Measurements from ENCODE around the gene MTA1.

Gene MTA1

DNA sequence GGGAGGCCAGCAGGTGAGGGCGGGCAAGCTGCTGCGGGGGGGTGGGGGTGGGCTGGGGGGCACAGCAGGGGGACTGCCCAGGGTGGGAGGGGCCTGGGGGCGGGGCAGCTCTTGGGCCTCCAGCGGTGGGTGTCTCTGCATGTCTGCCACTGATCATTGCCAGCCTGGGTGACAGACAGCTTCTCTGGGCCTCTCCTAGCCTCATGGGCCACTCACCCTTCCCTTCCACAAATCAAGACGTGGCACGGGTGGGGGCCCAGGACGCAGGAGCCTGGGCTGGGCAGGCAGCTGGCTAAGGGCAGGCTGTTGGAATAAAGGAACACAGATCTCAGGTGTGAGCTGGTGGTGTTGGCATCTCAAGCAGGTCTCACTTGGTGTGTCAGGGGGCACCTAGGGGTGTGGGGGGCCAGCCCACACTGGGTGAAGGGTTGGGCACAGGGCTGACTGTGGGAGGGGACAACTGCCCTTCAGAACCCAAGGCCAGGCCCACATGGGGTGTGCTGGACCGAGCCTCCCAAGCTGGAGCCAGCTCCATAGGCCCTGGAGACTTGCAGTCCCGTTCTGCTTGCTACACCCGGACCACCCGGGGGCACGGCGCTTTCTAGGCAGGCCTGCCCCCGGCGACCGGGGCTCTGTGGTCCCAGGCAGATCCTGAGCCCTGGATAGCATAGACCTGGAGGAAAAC, 74.4 kb downstream of the MTA1 start:
- TF ChIP-seq POLR2AphosphoS5 (IDR thresholded peaks at IDR 0.05; ENCODE audit: low read depth, low read length) (no peak), REST (IDR thresholded peaks at IDR 0.05; ENCODE audit: insufficient read depth in 1 of 2, low read depth in 2 of 2, low read length in 2 of 2) (no peak), FOXP2 (optimal IDR thresholded peaks at IDR 0.05; ENCODE audit: borderline replicate concordance, extremely low read depth, extremely low read length, insufficient read depth) (no peak), SIN3A (IDR thresholded peaks at IDR 0.05; ENCODE audit: borderline replicate concordance, insufficient read depth, low read length) (no peak), TAF1 (IDR thresholded peaks at IDR 0.05; ENCODE audit: borderline replicate concordance, insufficient read depth, low read length) (no peak)

GRCh38 chr14:105494606-105494929, 74.9 kb downstream of the MTA1 start:
- no peak for TF ChIP-seq TAF1 (IDR thresholded peaks at IDR 0.05; ENCODE audit: borderline replicate concordance, insufficient read depth, low read length)
- no peak for TF ChIP-seq POLR2AphosphoS5 (IDR thresholded peaks at IDR 0.05; ENCODE audit: low read depth, low read length)
- no peak for TF ChIP-seq REST (IDR thresholded peaks at IDR 0.05; ENCODE audit: insufficient read depth in 1 of 2, low read depth in 2 of 2, low read length in 2 of 2)
- TF ChIP-seq FOXP2 (optimal IDR thresholded peaks at IDR 0.05; ENCODE audit: borderline replicate concordance, extremely low read depth, extremely low read length, insufficient read depth), result no peak
- no peak for TF ChIP-seq SIN3A (IDR thresholded peaks at IDR 0.05; ENCODE audit: borderline replicate concordance, insufficient read depth, low read length)

GRCh38 chr14:105495101-105495989, 75.7 kb downstream of the MTA1 start:
- TF ChIP-seq TAF1 (IDR thresholded peaks at IDR 0.05; ENCODE audit: borderline replicate concordance, insufficient read depth, low read length), result no peak

- TF ChIP-seq POLR2AphosphoS5 (IDR thresholded peaks at IDR 0.05; ENCODE audit: low read depth, low read length) (no peak), REST (IDR thresholded peaks at IDR 0.05; ENCODE audit: insufficient read depth in 1 of 2, low read depth in 2 of 2, low read length in 2 of 2) (no peak), TAF1 (IDR thresholded peaks at IDR 0.05; ENCODE audit: borderline replicate concordance, insufficient read depth, low read length) (no peak), SIN3A (IDR thresholded peaks at IDR 0.05; ENCODE audit: borderline replicate concordance, insufficient read depth, low read length) (no peak), FOXP2 (optimal IDR thresholded peaks at IDR 0.05; ENCODE audit: borderline replicate concordance, extremely low read depth, extremely low read length, insufficient read depth) (no peak)
Observed at GRCh38 chr14:105495990-105496830, 76.6 kb downstream of the MTA1 start.

DNA sequence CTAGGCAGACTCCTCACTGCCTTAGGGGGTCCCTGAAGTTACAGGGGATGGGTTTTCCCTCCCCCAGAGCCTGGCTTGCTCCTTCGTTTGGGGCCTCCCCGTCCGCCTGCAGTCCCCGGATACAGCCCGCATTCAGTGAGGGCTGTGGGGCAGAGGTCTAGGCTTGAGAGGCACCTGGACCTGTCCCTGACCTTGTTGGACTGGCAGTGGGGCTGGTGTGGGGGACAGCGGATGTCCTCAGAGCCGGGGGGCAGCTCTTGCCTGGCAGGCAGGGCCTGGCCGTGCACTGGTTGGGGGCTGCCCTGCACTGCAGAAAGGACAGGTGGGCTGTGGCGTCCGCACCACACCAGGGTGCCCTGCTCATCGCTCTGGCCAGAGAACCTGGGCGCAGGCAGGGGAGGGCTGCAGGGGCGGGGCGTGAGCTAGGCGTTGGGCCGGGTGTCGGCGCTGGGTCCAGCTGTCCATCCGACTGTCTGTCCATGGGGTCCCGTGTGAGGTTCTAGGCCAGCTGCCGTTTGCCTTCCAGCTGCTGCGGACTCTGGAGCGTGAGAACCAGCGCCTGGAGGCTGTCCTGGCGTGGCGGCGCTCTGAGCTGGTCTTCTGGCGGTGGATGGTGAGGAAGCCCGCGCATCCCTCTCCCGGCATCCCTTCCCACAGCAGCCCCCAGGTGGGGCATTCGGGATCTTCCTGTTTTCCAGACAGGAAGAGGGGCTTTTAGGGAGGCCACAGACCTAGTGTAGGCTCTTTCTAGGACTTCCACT, 77.4 kb downstream of the MTA1 start:
- TF ChIP-seq FOXP2 (optimal IDR thresholded peaks at IDR 0.05; ENCODE audit: borderline replicate concordance, extremely low read depth, extremely low read length, insufficient read depth) (no peak), POLR2AphosphoS5 (IDR thresholded peaks at IDR 0.05; ENCODE audit: low read depth, low read length) (no peak), SIN3A (IDR thresholded peaks at IDR 0.05; ENCODE audit: borderline replicate concordance, insufficient read depth, low read length) (no peak)

Measured in PFSK-1 (cell line).